ENCODE data around the gene COQ9.

GRCh38 chr16:57426356-57426755 lies 20.9 kb upstream of the COQ9 start:
- TF ChIP-seq CTCF (IDR thresholded peaks at IDR 0.05 in 2 of 3, conservative IDR thresholded peaks at IDR 0.05 in 1 of 3; ENCODE audit: borderline replicate concordance in 1 of 3, insufficient read depth in 1 of 3, low read depth in 2 of 3, low read length in 2 of 3) (no peak), RAD21 (IDR thresholded peaks at IDR 0.05; ENCODE audit: low read depth) (no peak), EZH2 (IDR thresholded peaks at IDR 0.05) (no peak), EZH2phosphoT487 (IDR thresholded peaks at IDR 0.05; ENCODE audit: borderline replicate concordance) (no peak), POLR2A (IDR thresholded peaks at IDR 0.05; ENCODE audit: borderline replicate concordance, extremely low read depth, insufficient read depth, insufficient read length) (no peak)
